Measurements from ENCODE around the gene MPC2.
"Not testable (repeated sequence)": the region's sequence is repeated elsewhere in the genome, so short reads cannot be mapped to it uniquely, and the experiment has no call there.

MPC2 gene

DNA sequence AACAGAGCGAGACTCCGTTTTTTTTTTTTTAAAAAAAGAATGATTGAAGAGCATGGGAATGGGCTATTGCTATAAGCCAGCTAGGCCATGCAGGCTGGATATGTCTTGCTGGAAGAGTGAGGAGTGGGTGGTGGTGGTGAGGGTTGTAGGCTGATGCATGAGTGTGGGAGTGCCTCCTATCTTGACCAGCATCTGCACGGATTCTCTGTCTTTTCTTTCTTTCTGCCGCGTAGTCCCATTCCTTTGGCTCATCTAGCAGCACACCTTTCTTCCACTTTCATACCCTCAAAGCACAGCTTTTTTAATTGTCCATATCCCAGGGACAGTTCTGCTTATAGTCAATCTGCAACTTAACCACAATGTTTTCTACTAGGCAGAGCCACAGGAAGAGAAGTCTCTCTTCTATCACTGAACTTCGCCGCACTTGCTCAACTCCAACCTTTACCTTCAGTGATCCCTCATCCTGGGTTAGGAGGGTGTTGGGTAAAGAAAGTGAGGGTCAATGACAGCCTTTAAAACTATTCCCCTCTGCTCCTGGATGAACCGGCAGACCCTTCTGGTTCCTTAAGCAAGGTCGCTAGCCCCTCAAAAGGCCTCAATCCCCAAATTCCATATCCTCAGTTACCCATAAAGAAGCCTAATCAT lies 38.2 kb downstream of the MPC2 start:
- Histone ChIP-seq H3K9ac (ENCODE audit: low read depth, low read length, poor library complexity, severe bottlenecking) (no peak overlapping the region), H2AFZ (ENCODE audit: low read length) (no peak overlapping the region), H4K20me1 (ENCODE audit: insufficient read depth, low read length, poor library complexity, severe bottlenecking) (no peaks in the 10 kb centered on the region), H3F3A (ENCODE audit: low read depth) (no peaks in the 10 kb centered on the region), H3K9me3 (ENCODE audit: insufficient read depth, low read depth, low read length) (no peaks in the 10 kb centered on the region), H3K79me2 (ENCODE audit: insufficient read depth, low read length) (no peaks in the 10 kb centered on the region), H3K9me2 (replicated peaks; ENCODE audit: low read depth, low read length) (no peaks in the 10 kb centered on the region), H3K36me3 (ENCODE audit: insufficient read depth, low read length) (no peaks in the 10 kb centered on the region), H3K4me3 (ENCODE audit: low read length, poor library complexity, severe bottlenecking) (no peak overlapping the region), H3K4me2 (ENCODE audit: low read depth, low read length, poor library complexity, severe bottlenecking) (no peak overlapping the region), H3K27me3 (ENCODE audit: insufficient read depth, low read length, poor library complexity, severe bottlenecking) (no peaks in the 10 kb centered on the region), H3K4me1 (ENCODE audit: insufficient read depth, low read length, poor library complexity, severe bottlenecking) (no peaks in the 10 kb centered on the region)
- TF ChIP-seq CTCF (conservative IDR thresholded peaks at IDR 0.05; ENCODE audit: low read length) (no peak), EZH2phosphoT487 (IDR thresholded peaks at IDR 0.05; ENCODE audit: borderline replicate concordance) (no peak)

DNA sequence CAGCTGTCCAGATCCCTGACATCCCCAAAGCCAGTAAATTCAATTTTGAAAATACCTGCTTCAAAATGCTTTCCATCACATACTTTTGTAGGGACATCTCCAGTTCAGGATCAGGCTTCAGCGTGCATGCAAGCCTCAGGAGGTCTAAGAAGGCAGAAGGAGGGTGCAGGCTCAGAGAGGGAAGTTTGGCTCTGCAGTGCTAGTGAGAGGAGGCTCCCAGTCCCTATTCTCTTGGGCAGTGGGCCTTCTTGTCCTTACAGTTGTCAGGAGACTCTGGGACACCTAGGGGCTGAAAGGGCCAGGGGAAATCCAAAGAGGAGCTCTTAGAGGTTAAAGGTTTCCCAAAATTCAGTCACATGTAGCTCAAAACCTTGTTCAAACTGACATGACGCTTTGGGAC lies 43.1 kb downstream of the MPC2 start:
- no peaks in the 10 kb centered on the region for H3K9me2 ChIP-seq (replicated peaks; ENCODE audit: low read depth, low read length)
- no peaks in the 10 kb centered on the region for H3K9me3 ChIP-seq (ENCODE audit: insufficient read depth, low read depth, low read length)
- H2AFZ ChIP-seq (ENCODE audit: low read length): no peak overlapping the region

GRCh38 chr1:167890400-167890799 lies 46.5 kb downstream of the MPC2 start:
- TF ChIP-seq EZH2phosphoT487 (IDR thresholded peaks at IDR 0.05; ENCODE audit: borderline replicate concordance) (no peak), CTCF (conservative IDR thresholded peaks at IDR 0.05; ENCODE audit: low read length) (no peak)
- H3K4me3 ChIP-seq (ENCODE audit: low read length, poor library complexity, severe bottlenecking): no peak overlapping the region
- H4K20me1 ChIP-seq (ENCODE audit: insufficient read depth, low read length, poor library complexity, severe bottlenecking): no peaks in the 10 kb centered on the region
- H2AFZ ChIP-seq (ENCODE audit: low read length): no peak overlapping the region
- no peaks in the 10 kb centered on the region for H3K27me3 ChIP-seq (ENCODE audit: insufficient read depth, low read length, poor library complexity, severe bottlenecking)
- no peaks in the 10 kb centered on the region for H3K9me3 ChIP-seq (ENCODE audit: insufficient read depth, low read depth, low read length)
- H3K79me2 ChIP-seq (ENCODE audit: insufficient read depth, low read length): no peaks in the 10 kb centered on the region
- no peaks in the 10 kb centered on the region for H3K9me2 ChIP-seq (replicated peaks; ENCODE audit: low read depth, low read length)
- H3F3A ChIP-seq (ENCODE audit: low read depth): no peaks in the 10 kb centered on the region
- no peaks in the 10 kb centered on the region for H3K4me1 ChIP-seq (ENCODE audit: insufficient read depth, low read length, poor library complexity, severe bottlenecking)
- H3K36me3 ChIP-seq (ENCODE audit: insufficient read depth, low read length): no peaks in the 10 kb centered on the region
- no peak overlapping the region for H3K4me2 ChIP-seq (ENCODE audit: low read depth, low read length, poor library complexity, severe bottlenecking)
- H3K9ac ChIP-seq (ENCODE audit: low read depth, low read length, poor library complexity, severe bottlenecking): no peak overlapping the region

More for the DNA sequence above, 43.1 kb downstream of the MPC2 start:
- Histone ChIP-seq H3F3A (ENCODE audit: low read depth) (no peaks in the 10 kb centered on the region), H3K9ac (ENCODE audit: low read depth, low read length, poor library complexity, severe bottlenecking) (no peak overlapping the region), H3K4me1 (ENCODE audit: insufficient read depth, low read length, poor library complexity, severe bottlenecking) (no peaks in the 10 kb centered on the region), H3K4me2 (ENCODE audit: low read depth, low read length, poor library complexity, severe bottlenecking) (no peak overlapping the region), H3K36me3 (ENCODE audit: insufficient read depth, low read length) (no peaks in the 10 kb centered on the region), H4K20me1 (ENCODE audit: insufficient read depth, low read length, poor library complexity, severe bottlenecking) (no peaks in the 10 kb centered on the region), H3K27me3 (ENCODE audit: insufficient read depth, low read length, poor library complexity, severe bottlenecking) (no peaks in the 10 kb centered on the region), H3K4me3 (ENCODE audit: low read length, poor library complexity, severe bottlenecking) (no peak overlapping the region), H3K79me2 (ENCODE audit: insufficient read depth, low read length) (no peaks in the 10 kb centered on the region)
- no peak for TF ChIP-seq CTCF (conservative IDR thresholded peaks at IDR 0.05; ENCODE audit: low read length)
- no peak for TF ChIP-seq EZH2phosphoT487 (IDR thresholded peaks at IDR 0.05; ENCODE audit: borderline replicate concordance)

DNA sequence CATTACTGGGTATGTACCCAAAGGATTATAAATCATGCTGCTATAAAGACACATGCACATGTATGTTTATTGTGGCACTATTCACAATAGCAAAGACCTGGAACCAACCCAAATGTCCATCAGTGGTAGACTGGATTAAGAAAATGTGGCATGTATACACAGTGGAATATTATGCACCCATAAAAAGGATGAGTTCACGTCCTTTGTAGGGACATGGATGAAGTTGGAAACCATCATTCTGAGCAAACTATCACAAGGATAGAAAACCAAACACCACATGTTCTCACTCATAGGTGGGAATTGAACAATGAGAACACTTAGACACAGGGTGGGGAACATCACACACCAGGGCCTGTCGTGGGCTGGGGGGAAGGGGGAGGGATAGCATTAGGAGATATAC lies 49.7 kb downstream of the MPC2 start:
- H4K20me1 ChIP-seq (ENCODE audit: insufficient read depth, low read length, poor library complexity, severe bottlenecking): not testable (repeated sequence)

More for the DNA sequence above, 49.7 kb downstream of the MPC2 start:
- not testable (repeated sequence) for H3K79me2 ChIP-seq (ENCODE audit: insufficient read depth, low read length); H3K9me3 ChIP-seq (ENCODE audit: insufficient read depth, low read depth, low read length); H3K9me2 ChIP-seq (replicated peaks; ENCODE audit: low read depth, low read length); H2AFZ ChIP-seq (ENCODE audit: low read length); H3K4me1 ChIP-seq (ENCODE audit: insufficient read depth, low read length, poor library complexity, severe bottlenecking); H3K4me2 ChIP-seq (ENCODE audit: low read depth, low read length, poor library complexity, severe bottlenecking); H3K4me3 ChIP-seq (ENCODE audit: low read length, poor library complexity, severe bottlenecking); H3K9ac ChIP-seq (ENCODE audit: low read depth, low read length, poor library complexity, severe bottlenecking); H3K27me3 ChIP-seq (ENCODE audit: insufficient read depth, low read length, poor library complexity, severe bottlenecking); H3F3A ChIP-seq (ENCODE audit: low read depth); H3K36me3 ChIP-seq (ENCODE audit: insufficient read depth, low read length)

Data from Loucy (cell line).